HCT116 (cell line): ENCODE results near the gene FAM83G.

Experiments
- CTCF ChIP-seq, 3 experiments: fragments of 200-600 bp in 1 of 3; sonication (generic) in 1 of 3; IDR thresholded peaks in 2 of 3; conservative IDR thresholded peaks in 1 of 3; 2 replicates each; pipeline ENCODE4 v1.5.1; 2012 to 2017; ENCODE audit warnings: low read depth in 2 of 3, low read length in 2 of 3, antibody characterized with exemption in 1 of 3, borderline replicate concordance in 1 of 3, control low read depth in 1 of 3, mild to moderate bottlenecking in 1 of 3, mixed read lengths in 1 of 3, mixed run types in 1 of 3, moderate library complexity in 1 of 3; ENCODE audit not compliant: insufficient read depth in 1 of 3
- MAX ChIP-seq: IDR thresholded peaks from 2 replicates; pipeline ENCODE4 v1.6.1; 2012
- RAD21 ChIP-seq: IDR thresholded peaks from 2 replicates; pipeline ENCODE4 v1.6.1; 2012; ENCODE audit warnings: low read depth, mild to moderate bottlenecking

DNA sequence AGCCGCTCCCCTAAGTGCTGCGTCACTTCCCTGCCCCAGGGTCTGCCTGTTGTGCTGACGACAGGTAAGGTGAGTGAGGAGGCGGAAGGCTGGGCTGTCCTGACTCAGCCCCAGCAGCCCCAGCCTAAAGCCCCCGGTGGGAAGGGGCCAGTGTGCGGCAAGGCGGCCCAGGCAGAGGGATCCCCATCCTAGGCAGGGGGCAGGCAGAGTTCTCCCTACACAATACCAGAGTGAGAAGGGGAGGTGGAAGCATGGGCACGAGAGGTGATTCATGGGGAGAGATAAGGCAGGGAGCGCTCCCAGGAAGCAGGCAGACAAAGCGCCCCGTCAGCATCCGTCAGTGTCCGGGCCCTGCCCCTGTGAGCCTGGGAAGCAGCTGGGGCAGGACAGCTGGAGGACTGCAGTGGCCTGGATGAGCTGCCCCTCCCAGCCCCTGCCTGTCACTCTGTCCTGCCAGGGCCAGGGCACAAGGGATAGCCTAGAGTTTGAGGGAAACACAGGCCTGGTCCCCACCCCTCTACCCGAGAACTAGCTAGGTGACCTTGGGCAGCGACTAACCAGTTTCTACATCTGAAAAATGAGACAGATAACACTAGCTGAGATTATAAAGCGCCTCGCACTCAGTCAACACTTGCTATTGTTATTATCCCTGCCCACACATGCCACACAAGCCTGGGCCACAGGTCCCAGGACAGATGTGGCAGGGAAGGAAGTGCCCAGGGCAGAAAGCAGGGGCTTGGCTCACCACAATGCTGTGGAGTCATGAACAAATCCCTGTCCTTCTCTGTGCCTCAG, 3.8 kb downstream of the FAM83G start:
- TF ChIP-seq CTCF (IDR thresholded peaks at IDR 0.05 in 2 of 3, conservative IDR thresholded peaks at IDR 0.05 in 1 of 3; ENCODE audit: borderline replicate concordance in 1 of 3, insufficient read depth in 1 of 3, low read depth in 2 of 3, low read length in 2 of 3), result no peak
- TF ChIP-seq RAD21, result no peak
- TF ChIP-seq MAX, result no peak
